ENCODE results near the gene OVOL1.

The OVOL1 gene

GRCh38 chr11:65788821-65789220 is 2.0 kb downstream of the OVOL1 start:
- H3K4me3 ChIP-seq (ENCODE audit: low read depth, low read length) = no peak overlapping the region
- no peaks in the 10 kb centered on the region for H3K9me3 ChIP-seq (ENCODE audit: severe bottlenecking)
- H3K27ac ChIP-seq = peak overlapping the region; percentile 37; the same call in 1 of the 2 replicates
- no peaks in the 10 kb centered on the region for H3K27me3 ChIP-seq (ENCODE audit: insufficient read depth, low read depth, severe bottlenecking)
- DNase-seq = no peak
- no peak for TF ChIP-seq CTCF (IDR thresholded peaks at IDR 0.05; ENCODE audit: low read depth, low read length)
- no peaks in the 10 kb centered on the region for H3K36me3 ChIP-seq

- Histone ChIP-seq H3K27me3 (ENCODE audit: insufficient read depth, low read depth, severe bottlenecking) (no peaks in the 10 kb centered on the region), H3K27ac (0 out of 2 replicates have a peak overlapping the region, but pooled peaks have one; percentile 18), H3K9me3 (ENCODE audit: severe bottlenecking) (no peaks in the 10 kb centered on the region), H3K36me3 (no peaks in the 10 kb centered on the region), H3K4me3 (ENCODE audit: low read depth, low read length) (no peak overlapping the region)
- no peak for DNase-seq
- no peak for TF ChIP-seq CTCF (IDR thresholded peaks at IDR 0.05; ENCODE audit: low read depth, low read length)
Observed at GRCh38 chr11:65789230-65790103, 2.6 kb downstream of the OVOL1 start.

- peak; percentile 33 for DNase-seq
- H3K4me3 ChIP-seq (ENCODE audit: low read depth, low read length) = no peak overlapping the region
- no peaks in the 10 kb centered on the region for H3K27me3 ChIP-seq (ENCODE audit: insufficient read depth, low read depth, severe bottlenecking)
- H3K9me3 ChIP-seq (ENCODE audit: severe bottlenecking) = no peaks in the 10 kb centered on the region
- TF ChIP-seq CTCF (IDR thresholded peaks at IDR 0.05; ENCODE audit: low read depth, low read length) = no peak
- no peaks in the 10 kb centered on the region for H3K36me3 ChIP-seq
- H3K27ac ChIP-seq = 0 out of 2 replicates have a peak overlapping the region, but pooled peaks have one; percentile 42
Observed at GRCh38 chr11:65790104-65790901, 3.4 kb downstream of the OVOL1 start.

- TF ChIP-seq CTCF (IDR thresholded peaks at IDR 0.05; ENCODE audit: low read depth, low read length) = no peak
- H3K27ac ChIP-seq = no peak overlapping the region
- no peak for DNase-seq
- H3K27me3 ChIP-seq (ENCODE audit: insufficient read depth, low read depth, severe bottlenecking) = no peaks in the 10 kb centered on the region
- H3K36me3 ChIP-seq = no peaks in the 10 kb centered on the region
- H3K4me3 ChIP-seq (ENCODE audit: low read depth, low read length) = no peak overlapping the region
- no peaks in the 10 kb centered on the region for H3K9me3 ChIP-seq (ENCODE audit: severe bottlenecking)
Observed at GRCh38 chr11:65790902-65791650, 4.2 kb downstream of the OVOL1 start.

- no peak overlapping the region for H3K27ac ChIP-seq
- no peaks in the 10 kb centered on the region for H3K36me3 ChIP-seq
- TF ChIP-seq CTCF (IDR thresholded peaks at IDR 0.05; ENCODE audit: low read depth, low read length) = no peak
- H3K9me3 ChIP-seq (ENCODE audit: severe bottlenecking) = no peaks in the 10 kb centered on the region
- DNase-seq = no peak
- H3K27me3 ChIP-seq (ENCODE audit: insufficient read depth, low read depth, severe bottlenecking) = no peaks in the 10 kb centered on the region
- H3K4me3 ChIP-seq (ENCODE audit: low read depth, low read length) = no peak overlapping the region
Observed at GRCh38 chr11:65791719-65792213, 4.9 kb downstream of the OVOL1 start.

Data from WERI-Rb-1 (cell line).